MM.1S (cell line): ENCODE data around the gene TMEM156.

Experiments
- CTCF ChIP-seq: fragments of 300-600 bp; sonication (generic); IDR thresholded peaks from 2 replicates; pipeline ENCODE4 v1.5.1; 2016; ENCODE audit warnings: antibody characterized with exemption, low read length, mixed read lengths
- EZH2phosphoT487 ChIP-seq: fragments of 300-600 bp; sonication (generic); IDR thresholded peaks from 2 replicates; pipeline ENCODE4 v1.6.1; 2018; ENCODE audit warnings: antibody characterized with exemption, low read length

- no peak for TF ChIP-seq CTCF
- no peak for TF ChIP-seq EZH2phosphoT487
Measured at GRCh38 chr4:39004758-39005157, 27.5 kb downstream of the TMEM156 start.
